Hematopoietic multipotent progenitor cell treated with erythropoietin and hydrocortisone succinate and interleukin-3 and kit ligand, for 15 days (in vitro differentiated cells): ENCODE data around the gene PDGFC.
"Not testable (repeated sequence)": the region's sequence is repeated elsewhere in the genome, so short reads cannot be mapped to it uniquely, and the experiment has no call there.

Experiments used
- DNase-seq: peaks from one replicate; pipeline ENCODE4 v3.0.0-alpha.2; 2015; ENCODE audit warnings: low spot score

The PDGFC gene

DNA sequence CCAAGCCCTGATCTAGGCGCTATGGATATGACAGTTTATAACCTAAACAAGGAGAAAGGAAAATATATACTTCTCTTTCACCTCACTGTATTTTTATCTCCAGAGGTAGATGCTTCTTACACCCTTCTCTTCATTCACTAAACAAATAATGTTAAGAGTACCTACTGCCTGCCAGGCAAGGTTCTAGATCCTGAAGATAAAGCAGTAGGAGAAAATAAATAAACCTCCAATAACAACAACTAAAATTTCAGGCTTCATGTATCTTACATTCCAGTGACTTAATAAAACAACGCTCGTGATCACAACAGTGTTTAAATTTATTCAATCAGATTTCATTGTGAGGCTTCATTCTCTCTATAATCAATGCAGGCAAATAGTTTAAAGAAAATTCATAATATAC is 20.7 kb downstream of the PDGFC start:
- DNase-seq: no peak

DNA sequence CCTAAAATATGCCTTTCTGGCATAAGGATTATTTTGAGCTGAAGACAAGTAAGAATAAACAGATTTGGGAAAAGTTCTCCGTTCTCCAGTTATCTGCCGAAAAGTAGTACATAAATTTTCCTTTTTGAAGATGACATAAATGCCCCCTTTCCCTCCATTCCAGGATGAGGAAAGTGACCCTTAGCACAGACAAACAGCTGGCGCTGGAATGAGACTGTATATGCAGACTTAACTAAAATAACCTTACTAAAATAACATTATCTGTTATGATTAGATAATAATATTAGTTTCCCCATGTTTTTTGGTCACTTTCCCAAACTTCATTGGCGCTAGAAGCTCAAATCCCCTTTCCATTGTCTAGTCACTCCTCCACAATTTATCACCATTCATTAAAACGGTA is 21.5 kb downstream of the PDGFC start:
- no peak for DNase-seq

DNA sequence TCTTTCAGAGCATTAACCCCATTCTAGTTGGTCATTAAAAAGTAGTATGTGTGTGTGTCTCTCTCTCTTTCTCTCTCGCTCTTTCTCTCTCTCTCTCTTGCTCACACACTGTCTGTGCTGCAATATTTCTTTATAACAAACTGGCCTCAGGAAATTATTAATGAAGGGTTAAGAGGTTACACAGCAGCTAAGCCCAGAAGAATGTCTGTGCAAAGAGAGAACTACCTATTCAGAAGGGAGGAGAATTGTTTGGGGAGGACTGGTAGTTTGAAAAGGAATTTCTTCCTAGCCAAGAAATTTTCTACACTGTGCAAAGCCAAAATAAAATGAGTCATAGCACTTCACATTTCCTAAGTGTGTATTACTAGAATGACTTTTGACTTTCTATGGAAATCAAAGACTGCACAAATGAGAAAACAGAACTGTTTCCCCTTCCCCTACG is 22.2 kb downstream of the PDGFC start:
- DNase-seq: no peak

DNA sequence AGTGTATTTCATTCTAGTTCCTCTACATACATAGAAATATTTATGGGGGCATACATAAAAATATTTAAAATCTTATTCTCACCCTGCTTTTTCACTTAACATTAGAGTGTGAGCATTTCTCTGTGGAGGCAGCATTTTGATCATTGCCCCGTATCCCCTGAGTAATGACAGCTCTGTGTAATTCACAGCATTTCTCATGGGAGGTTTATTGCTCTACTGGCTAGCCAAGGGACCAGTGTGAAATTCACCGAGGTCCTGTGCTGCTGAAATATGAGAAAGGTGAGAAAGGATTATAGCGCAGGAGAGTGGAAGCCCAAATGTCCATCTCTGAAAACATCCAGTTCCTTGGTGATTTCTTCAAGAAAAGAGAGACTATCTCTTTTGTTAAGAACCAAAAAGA is 22.9 kb downstream of the PDGFC start:
- DNase-seq: no peak

DNA sequence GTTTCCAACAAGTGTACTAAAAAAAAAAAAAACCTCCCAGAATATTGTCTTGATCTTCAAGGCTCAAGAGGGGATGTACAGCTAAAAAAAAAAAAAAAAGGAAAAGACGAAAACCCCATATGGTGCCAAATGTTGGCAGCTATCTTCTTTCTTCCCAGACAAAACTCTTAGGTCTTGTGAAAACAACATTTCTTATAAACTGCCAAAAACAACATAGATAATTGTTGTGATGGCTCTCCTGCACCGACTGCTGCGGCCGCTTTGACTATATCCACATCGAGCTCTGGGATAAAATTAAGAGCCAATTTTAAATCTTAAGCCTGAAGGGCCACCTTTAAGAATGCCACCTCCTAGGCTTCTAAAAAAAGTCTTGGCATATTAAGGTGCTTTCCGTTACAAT is 23.5 kb downstream of the PDGFC start:
- DNase-seq: no peak

DNA sequence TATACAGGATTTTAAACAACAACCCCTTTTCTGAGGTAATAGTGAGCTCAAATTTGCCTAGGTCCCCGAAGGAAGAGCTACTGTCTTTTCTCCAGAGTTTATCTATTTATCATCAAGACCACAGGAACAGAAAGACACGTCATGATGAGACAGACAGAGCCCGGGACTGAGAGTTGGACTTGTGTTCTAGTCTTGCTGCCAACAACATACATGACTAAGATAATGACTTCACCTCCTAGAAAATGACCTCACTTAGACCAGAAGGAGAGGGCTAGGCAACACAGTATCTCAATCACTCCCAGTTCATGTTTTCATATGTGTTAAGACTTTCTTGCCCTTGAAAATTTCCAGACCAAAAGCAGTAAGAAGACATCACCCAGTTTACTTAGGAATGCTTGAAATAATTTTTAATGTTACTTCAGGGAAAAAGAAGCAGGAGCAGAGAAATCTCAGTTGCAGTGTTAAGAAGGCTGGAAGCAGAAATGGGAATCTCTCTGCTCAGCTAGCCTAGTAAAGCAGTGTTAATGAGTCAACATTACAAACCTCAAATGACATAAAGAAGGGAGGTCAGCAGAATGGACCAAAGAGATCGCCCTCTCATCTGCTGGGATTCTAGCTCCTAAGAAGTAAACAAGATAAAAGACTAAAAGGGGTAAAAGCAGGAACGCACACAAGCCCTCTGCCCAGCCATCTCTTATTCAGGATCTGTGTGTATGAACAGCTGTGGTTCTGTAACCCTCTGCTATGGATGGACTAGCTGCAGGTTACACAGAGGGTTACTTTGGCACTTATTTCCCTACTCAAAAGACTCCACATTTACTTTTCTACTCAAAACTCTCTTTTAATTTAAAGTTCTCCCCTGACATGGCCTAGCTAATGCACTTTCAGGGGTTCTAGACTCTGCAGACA is 24.8 kb downstream of the PDGFC start:
- DNase-seq: no peak

DNA sequence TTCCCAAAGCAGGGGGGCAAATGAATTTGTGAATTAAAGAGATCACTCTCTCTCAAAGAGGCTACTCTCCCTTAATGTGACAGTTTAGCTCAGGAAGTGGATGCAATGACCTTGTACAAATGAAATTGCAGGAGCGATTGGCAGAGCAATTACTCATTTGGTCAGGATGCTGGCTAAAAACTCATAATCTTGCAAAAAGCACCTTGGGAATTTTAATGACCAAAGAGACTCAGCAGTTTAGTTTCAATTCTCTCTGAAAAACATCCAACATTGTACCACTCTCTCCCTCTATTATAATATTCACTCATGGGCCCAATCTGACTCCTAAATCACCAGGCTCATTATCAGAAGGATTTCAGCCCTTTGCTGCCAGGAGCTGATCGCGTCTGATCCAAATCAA is 26.1 kb downstream of the PDGFC start:
- DNase-seq: no peak

DNA sequence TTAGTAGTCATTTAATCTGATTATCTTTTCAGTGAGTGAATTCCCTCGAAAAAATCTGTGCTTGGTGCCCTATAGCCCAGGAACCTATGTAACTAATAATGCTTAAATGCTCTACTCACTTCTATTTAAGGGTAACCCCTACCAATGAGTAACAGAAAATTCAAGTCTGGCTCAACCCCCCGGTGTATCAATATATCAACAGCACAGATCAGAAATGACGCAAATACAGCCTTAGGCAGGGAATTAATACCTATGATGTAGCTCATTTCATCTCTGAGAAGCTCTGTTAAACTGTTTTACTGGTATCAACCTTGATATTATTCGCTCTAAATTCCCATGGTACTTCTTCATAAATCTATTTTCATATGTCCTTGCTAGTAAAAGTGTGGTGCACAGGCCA is 28.6 kb downstream of the PDGFC start:
- DNase-seq: no peak

DNA sequence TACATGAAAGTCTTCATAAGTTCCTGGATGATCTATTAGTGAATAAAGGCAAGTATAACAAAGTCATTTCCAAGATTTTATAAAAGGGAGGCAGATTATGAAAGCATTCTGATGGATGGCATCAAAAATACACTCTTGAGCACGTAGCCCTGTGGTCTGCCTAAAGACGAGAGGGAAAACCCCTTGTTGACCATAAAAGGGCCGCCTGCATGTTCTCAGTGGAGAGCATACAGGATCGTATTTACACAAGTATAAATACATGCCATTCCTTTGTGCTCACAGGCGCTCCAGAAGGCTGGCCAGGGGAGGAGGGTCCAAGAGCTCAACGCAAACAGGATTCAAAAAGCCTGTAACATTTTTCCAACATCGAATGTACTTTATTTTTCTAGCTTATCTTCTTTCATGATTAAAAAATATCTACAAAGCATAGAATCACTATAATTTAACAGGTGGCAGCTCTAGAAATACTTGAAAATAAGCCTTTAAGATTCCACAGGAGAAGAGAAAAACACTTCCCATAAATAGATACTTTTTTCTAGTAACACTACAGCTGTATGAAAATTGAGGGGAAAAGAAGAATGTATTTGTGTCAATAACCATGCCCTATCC is 29.6 kb downstream of the PDGFC start:
- DNase-seq: no peak

DNA sequence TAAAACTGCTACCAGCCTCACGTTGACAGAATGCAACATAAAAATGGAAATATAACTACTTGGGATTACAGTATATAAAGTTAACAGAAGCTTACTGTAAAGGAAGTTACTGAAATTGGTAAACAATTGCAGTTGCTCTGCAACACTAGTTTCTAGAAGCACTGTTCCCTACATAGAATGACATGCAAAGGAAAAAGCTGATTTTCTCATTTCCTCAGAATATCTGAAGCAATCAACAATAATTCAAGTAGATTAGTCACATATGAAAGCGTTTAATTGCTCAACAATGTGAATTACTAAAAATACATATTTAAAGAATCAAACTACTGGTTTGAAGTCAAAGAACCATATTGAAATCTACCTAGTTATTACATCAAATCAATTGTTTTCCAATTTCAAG is 31.8 kb downstream of the PDGFC start:
- no peak for DNase-seq

DNA sequence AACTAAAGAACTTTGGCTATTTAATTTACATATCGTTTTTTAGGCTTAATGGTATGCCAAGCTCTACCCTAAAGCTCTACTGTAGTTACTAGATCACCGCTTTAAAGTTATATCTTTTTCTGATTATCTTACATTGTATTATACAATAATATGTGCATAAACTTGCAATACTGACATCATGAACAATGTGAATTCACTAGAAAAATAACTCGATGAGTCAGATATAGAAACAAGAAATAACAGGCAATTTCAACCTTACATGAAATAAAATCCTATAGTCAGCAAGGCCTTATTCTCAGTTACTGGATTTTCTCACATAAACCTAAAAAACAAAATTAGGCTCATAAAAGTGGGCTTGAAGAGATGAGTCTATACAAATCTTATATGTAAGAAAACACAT is 32.5 kb downstream of the PDGFC start:
- DNase-seq: no peak

DNA sequence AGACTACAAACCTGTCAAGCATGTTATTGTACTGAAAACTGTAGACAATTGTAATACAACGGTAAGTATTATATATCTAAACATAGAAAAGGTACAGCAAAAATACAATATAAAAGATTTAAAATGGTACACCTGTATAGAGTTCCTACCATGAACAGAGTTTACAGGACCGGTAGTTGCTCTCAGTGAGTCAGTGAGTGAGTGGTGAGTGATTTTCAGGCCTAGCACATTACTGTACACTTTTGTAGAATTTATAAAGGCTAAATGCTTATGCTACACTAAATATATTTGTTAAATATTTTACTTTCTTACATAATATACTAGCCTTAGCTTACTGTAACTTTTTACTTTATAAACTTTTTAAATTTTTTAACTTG is 37.4 kb downstream of the PDGFC start:
- no peak for DNase-seq

DNA sequence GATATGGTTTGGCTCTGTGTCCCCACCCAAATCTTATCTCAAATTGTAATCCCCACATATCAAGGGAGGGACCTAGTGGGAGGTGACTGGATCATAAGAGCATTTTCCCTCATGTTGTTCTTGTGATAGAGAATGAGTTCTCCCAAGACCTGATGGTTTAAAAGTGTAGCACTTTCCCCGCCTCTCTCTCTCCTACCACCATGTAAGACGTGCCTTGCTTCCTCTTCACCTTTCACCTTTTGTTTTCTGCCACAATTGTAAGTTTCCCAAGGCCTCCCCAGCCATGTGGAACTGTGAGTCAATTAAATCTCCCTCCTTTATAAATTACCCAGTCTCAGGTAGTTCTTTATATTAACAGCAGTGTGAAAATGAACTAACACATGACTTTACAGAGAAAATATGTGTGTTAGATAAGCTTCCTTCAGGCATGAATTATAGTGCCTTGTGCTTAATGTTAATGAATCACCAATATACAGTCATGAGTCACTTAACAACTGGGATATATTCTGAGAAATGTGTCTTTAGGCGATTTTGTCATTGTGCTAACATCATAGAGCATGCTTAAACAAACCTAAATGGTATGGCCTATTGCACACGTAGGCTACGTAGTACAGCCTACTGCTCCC is 37.9 kb downstream of the PDGFC start:
- DNase-seq: no peak

DNA sequence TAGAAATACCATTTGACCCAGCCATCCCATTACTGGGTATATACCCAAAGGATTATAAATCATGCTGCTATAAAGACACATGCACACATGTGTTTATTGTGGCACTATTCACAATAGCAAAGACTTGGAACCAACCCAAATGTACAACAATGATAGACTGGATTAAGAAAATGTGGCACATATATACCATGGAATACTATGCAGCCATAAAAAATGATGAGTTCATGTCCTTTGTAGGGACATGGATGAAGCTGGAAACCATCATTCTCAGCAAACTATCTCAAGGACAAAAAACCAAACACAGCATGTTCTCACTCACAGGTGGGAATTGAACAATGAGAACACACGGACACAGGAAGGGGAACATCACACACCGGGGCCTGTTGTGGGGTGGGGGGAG is 39.2 kb downstream of the PDGFC start:
- not testable (repeated sequence) for DNase-seq

DNA sequence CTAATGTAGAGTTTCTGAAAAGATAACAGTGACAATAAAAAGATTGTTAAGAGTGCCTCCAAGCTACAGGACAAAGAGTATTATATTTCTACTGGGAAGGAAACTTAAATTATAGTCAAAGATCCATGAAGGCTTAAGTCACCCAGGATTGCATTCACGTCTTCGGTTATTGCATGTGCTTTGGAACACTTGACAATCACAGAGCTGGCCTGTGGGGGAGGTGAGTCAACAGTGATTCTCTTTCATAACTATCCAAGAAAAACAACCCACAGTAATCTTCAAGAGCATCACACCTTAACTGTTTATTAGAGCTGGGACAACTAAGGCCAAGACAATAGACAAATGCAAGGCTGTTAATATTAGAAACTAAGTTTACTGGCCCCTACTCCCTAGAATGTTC is 40.3 kb downstream of the PDGFC start:
- DNase-seq: no peak

DNA sequence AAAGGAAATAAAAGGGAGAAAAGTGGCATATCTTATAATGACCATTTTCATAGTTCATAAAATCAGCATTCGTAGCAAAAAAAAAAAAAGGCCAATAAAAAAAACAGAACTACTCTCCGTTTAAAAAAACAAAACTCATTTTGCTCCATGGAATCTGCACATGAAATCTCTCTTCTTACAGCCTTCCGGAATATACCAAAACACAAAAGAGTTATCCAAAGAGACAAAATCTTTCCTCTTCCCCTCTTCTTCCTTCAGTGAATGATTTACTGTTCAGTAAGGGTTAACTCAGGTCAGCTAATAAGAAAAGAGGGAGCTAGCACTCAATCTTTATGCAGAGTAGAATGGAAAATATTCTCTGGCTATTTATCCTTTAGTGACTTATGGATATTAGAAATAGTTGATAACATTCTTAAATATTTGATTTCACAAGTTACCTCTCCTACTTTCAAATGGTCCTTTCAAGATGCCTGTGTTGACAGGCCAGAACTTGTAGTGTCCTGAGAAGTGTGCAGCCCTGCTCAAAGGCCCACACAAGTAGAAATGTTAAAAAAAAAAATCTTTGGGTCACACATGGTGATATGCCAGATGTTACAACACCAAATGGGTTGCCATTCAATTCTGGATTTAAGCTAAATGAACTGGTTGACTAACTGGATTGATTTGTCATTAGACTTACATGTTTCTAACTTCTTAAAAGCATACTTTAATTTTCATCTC is 42.1 kb downstream of the PDGFC start:
- no peak for DNase-seq

DNA sequence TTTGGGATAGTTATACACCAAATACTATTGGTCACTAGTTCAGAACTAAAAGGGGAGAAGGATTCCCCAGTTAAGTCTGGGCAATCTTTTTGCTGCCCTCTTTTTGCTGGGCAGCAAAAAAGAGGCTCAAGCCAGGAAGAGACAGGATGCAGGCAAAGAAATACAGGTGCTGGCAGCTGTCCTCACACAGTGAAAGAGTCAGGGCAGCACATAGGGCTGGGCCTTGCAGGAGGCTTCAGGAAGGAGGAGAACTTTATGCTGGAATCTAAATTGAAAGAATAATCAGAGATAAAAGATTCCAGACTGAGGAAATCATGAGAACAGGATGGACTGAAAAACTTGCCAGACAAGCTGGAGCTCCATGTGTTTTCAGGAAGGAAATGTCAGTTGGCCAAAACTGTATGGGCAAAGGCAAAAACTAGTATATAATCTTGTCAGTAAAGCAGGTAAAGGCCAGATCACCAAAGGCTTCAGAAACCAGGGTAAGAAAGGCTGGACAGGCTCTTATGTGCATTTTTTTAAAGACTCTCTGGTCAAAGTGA is 46.8 kb downstream of the PDGFC start:
- no peak for DNase-seq

DNA sequence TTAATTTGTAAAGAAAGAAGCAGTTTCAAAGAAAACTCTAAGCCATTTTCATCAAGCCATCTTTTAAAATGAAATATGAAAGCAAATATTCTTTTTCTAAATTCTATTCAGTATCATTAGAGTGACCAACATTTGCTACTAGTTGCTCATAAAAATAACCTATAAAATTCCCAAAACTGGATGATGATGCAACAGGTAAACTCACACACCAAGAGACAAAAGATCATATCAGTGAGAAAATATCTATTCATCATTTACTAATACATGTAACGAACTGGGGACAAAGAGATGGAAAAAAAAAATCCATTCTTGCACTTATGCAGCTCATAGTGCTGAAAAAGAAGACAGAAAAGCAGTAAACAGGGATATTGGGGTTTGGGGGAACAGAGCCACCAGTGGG is 48.1 kb downstream of the PDGFC start:
- no peak for DNase-seq

DNA sequence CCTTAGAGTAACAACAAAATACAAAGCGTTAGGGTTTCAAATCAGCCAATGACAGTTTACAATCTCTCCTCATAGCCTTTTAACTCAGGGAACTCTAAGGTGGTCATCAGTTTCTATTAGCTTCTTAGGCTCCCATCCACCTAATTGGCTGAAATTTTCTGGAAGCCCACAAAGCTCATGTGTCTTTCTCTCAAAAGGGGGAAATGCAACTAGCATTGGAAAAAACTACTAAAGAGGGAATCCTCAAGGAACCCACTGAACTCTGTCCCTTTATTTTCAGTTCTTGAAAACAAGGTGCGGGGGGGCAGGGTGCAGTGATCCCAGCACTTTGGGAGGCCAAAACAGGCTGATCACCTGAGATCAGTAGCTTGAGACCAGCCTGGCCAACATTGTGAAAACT is 56.4 kb downstream of the PDGFC start:
- no peak for DNase-seq

DNA sequence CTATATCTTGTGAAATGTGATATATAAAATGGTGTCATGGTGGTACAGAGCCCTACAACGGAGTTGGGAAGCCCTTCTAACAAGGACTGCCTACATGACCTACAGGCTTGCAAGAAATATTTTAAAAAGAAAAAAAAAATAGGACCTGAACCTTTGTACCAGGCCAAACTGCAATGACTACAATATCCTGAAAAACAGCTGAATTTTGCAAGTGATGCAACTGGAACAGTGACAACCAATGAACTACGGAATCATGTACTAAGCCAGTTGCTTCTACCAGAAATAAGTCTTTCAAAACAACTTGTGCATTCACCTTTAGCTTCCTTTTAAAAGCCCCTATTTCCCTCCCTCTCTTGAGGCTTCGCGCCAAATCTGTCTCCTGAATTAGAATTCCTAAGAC is 58.4 kb downstream of the PDGFC start:
- DNase-seq: no peak

DNA sequence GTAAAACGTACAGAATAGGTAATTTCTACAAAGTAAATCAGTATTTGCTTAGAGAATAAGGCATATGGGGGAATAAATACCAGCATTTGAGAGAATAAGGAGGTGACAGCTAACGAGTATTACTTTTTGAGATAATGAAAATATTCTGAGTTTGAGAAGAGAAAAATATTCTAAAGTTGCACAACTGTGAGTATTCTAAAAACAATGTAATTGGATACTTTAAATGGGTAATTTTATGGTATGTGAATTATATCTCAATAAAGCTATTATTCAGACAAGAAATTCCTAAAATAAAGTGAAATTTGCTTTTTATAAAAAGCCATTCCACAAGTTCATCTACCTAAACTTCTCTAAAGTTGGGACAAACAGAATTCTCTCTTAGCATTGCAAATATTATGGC is 62.6 kb downstream of the PDGFC start:
- no peak for DNase-seq

DNA sequence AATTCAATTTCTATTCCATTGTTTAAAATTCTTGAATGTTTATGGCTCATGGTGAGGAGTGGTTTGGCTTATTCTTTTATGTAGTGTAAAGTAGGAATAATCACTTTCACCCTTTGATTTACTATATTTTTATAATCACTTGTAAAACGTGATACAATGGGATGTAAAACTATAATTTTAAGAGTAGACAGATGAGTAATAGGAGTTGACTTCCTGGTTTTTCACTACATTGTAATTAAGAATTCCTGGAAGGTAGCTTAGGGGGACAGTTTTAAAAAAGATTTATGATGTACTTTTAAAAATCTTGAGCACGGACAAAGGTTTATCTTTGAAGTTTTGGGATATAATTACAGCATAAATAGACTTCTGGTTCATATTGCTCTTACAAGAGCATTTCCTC is 65.3 kb downstream of the PDGFC start:
- DNase-seq: no peak
